GM21360 (cell line): ENCODE results near the gene AP3D1.

Experiments
- ATAC-seq: cut with Tn5 transposase; IDR thresholded peaks from one replicate; pipeline ENCODE4 v1.9.1; 2021; ENCODE audit warnings: mild to moderate bottlenecking, moderate library complexity; ENCODE audit not compliant: unreplicated experiment

The AP3D1 gene

DNA sequence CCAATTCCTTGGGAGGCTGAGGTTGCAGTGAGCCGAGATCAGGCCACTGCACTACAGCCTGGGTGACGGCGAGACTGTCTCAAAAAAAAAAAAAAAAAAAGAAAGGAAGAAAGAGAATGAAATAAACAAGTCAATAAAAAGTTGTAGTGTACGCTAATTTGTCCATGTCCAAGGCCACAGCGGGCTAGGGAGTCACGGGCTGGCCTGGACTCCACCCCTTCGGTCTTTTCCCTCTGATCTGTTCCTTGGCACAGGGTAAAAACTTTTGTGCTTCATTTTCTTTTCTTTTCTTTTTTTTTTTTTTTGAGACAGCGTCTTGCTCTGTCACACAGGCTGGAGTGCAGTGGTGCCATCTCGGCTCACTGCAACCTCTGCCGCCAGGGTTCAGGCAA, 80.9 kb downstream of the AP3D1 start:
- no peak for ATAC-seq

DNA sequence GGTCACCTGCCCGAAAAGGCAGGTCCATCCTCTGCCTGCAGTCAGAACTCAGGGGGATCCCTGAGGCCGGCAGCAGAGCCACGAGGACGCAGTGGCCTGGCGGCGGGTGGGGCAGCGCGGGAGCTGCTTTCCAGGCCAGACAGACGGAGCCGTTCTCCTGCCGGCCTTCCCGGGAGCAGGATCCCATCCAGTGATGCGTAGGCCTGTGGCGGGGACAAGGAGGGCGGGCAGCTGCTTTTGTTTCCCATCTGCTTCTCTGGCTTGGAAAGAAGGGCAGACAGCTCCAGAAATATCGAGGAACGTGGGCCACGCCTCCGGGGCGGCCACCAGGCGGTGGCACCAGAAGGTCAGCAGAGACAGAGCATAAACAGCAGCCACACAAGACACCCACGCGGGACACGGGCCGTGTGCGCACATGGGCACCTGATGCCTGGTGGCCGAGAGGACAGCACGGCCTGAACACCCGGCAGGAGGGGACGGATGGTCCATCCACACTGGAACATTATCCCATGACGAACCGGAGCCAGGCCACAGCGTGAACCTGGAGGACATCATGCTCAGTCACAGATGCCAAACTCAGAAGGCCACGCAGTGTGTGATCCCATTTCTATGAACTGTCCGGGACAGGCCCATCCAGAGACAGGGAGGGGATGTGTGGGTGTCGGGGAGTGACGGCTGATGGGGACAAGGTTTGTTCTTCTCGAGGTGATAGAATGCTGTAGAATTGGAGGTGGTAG, 86.4 kb downstream of the AP3D1 start:
- no peak for ATAC-seq

- ATAC-seq = no peak
These were observed 87.0 kb downstream of the AP3D1 start for GRCh38 chr19:2064395-2064787.

DNA sequence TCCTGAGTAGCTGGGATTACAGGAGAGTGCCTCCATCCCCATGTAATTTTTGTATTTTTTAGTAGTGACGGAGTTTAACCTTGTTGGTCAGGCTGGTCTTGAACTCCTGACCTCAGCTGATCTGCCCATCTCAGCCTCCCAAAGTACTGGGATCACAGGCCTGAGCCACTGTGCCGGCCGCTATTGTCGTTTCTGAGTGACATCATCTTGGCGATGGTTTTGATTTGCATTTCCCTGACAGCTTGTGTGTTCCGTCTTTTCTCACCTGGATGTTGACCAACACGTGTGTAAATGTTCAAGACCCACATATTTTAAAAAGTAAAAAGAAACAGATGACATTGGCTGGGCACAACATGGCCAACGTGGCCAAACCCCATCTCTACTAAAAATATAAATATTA, 87.5 kb downstream of the AP3D1 start:
- ATAC-seq = no peak

DNA sequence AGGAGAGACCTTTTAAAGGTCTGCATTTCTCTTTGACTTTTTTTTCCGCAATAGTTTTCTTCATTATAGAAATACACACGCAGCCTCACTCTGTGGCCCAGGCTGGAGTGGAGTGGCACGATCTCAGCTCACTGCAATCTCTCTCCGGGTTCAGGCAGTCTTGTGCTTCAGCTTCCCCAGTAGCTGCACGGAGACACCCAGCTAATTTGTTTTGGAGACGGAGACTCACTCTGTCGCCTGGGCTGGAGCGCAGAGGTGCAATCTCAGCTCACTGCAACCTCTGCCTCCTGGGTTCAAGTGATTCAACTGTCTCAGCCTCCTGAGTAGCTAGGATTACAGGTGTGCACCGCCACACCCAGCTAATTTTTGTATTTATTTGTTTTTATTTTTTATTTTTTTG, 88.6 kb downstream of the AP3D1 start:
- no peak for ATAC-seq

- ATAC-seq = no peak
These were observed 89.0 kb downstream of the AP3D1 start for GRCh38 chr19:2062389-2062729.

- ATAC-seq = peak; percentile 57
These were observed 89.6 kb downstream of the AP3D1 start for GRCh38 chr19:2061495-2062388.

DNA sequence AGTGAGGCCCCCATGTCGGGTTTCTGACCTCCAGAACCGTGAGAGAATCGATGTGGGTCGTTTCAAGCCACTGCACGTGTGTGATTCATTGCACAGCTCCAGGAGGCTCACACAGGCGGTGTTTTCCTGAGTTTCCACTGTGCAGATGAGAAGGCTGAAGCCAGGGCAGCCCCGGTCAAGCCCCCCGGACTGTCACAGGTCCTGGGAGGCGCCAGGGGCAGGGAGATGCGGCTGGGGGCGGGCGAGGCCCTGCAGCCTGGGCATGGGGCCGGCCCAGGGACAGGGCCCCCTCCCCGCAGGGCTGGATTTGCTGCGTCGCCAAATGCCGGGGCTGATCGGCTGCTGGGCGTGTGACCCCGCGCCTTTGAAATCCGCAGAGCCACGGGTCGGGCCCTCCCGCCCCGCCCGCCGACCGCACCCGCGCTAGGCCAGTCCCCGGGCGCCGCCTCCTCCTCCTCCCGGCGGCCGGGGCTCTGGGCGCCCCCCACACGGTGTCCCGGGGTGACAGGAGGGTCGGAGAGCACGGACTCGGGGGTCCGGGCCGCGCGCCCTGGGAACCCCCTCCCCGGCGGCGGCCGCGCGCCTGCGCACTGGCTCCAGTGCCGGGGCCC, 90.4 kb downstream of the AP3D1 start:
- peak; percentile 27 for ATAC-seq

- ATAC-seq = no peak
These were observed 91.8 kb downstream of the AP3D1 start for GRCh38 chr19:2059422-2060201.

DNA sequence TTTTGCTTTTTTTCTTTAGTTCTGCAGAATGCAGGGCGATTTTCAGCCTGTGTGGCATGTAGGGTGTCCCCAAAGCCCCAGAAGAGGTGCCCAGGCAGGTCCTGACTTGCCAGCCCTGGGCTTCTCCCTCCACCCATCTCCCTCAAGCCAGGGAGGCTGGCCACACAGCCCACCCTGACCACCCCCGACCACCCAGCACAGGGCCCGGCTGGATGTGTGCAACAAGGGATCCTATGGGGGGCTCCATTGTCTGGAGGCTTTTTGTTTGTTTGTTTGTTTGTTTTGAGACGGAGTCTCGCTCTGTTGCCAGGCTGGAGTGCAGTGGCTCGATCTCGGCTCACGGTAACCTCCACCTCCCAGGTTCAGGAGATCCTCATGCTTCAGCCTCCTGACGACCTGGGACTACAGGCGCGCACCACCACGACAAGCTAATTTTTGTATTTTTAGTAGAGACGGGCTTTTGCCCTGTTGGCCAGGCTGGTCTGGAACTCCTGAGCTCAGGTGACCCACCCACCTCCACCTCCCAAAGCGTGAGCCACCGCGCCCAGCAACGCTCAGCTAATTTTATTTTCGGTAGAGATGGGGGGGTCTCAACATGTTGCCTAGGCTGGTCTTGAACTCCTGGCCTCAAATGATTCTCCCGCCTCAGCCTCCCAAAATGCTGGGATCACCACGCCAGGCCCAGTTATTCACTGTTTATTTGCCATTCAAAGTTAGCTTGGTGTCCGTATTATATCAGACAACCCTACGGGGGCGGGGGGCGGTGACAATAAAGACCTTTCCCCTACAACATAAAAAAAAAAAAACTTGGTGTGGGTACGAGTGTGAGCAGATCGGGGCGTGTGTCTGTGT, 92.6 kb downstream of the AP3D1 start:
- no peak for ATAC-seq

DNA sequence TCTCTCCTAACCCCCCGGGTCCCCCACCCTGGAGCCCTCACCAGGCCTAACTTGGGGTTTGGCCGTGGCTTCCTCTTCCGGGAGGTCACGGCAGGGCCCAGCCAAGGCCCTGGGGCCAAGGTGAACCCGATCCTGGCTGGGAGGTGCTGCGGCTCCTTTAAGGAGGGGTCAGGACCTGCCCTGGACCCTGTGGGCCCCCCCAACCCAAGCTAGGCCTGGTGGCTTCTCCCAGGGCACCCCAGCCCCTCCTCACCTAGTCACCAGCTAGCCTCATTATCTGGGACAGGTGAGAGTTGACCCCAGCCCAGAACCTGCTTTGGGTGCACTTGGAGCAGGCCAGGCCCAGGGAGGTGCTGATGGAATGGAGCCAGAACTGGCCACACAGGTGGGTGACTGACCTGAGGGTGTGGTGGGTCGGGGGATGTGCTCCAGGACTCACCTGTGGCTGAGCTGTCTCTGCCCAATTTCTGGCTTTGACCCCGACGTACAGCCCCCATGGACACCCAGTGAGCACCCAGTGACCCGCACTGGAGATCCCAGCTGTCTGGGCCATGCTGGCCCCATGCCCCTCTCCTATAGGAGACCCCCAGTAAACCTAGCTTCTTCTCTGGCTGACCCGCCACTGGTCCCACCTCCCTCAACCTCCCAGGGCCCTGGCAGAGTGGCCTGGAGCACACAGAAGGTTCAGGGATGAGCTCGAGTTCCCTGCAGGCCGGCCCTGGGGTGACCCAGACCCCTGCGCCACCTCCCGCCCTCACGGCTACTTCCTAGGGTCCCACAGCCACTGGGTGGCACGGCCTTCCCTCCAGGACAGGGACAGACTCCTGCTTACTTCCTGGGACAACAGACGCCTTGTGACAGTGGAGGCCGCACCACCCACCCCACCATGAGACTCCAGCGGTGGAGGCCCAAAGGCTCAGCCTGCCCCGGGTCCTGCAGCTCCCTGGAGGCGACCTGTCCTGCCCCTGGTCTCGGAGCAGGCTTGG, 93.6 kb downstream of the AP3D1 start:
- no peak for ATAC-seq

DNA sequence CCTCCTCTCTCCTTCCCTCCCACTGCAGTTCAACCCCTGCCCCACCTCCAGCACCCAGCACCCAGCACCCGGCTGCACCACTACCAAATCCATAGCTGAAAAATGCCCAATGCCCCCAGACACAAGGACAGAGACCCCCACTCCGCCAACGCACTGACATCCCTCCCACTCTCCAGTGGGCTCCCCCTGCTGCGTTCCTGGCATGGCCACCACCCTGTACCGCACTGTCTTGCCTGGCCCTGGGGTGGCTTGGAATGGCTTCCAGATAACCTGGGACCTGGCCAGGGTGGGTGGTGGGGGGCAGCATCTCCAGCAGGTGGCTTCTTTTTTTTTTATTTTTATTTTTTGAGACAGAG, 94.6 kb downstream of the AP3D1 start:
- no peak for ATAC-seq

- no peak for ATAC-seq
These were observed 95.2 kb downstream of the AP3D1 start for GRCh38 chr19:2055931-2056836.

DNA sequence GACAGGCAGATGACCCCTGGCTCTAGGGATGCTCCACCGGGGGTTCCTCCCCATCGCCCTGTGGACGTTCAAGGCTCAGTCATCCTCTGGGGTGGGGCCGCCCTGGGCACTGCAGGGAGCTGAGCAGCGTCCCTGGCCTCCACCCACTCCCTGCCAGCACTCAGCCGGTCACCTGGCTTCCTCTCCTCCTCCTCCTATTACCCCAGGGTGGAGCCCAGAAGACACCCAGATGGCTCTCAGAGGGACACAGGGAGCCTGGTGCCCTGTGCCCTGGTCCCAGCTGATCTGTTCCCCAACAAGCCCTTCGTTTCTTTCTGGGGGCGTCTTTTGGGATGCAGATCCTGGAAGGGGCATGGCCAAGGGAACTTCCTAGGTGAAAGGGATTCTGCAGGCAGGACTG, 96.6 kb downstream of the AP3D1 start:
- ATAC-seq = no peak

DNA sequence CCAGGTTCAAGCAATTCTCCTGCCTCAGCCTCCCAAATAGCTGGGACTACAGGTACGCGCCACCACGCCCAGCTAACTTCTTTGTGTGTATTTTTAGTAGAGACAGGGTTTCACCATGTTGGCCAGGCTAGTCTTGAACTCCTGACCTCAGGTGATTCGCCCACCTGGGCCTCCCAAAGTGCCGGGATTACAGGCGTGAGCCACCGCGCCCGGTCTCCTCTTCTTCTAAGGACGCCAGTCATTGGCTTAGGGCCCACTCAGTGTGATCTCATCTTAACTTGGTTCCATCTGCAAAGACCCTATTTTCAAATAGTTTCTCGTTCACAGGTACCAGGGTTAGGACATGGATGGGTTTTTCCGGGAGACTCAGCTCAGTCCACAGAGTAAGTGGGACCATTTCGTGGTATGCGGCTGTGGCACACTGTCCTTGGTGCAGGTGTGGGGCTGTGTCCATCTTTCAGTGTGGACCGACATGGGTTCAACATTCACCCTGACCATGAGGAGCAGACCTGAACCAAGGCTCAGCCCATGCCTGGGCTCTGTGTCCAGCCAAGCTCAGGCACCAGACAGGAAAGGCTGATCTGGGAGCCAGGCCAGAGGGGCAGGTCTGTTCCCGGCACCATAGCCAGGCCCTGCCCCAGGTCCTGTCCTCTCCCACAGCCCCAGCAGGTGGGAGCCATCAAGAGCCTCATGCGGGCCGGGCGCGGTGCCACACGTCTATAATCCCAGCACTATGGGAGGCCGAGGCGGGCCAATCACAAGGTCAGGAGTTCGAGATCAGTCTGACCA, 97.6 kb downstream of the AP3D1 start:
- ATAC-seq = no peak

- no peak for ATAC-seq
These were observed 99.3 kb downstream of the AP3D1 start for GRCh38 chr19:2051773-2052704.
